HG03095 (cell line): ENCODE data around the gene SLC16A8.
"Not testable (repeated sequence)": the region's sequence is repeated elsewhere in the genome, so short reads cannot be mapped to it uniquely, and the experiment has no call there.

ENCODE experiments used
- ATAC-seq: cut with Tn5 transposase; IDR thresholded peaks from one replicate; pipeline ENCODE4 v1.9.1; 2021; ENCODE audit warnings: moderate library complexity; ENCODE audit not compliant: unreplicated experiment

Gene SLC16A8

GRCh38 chr22:38049812-38050619 lies 34.0 kb downstream of the SLC16A8 start:
- no peak for ATAC-seq

DNA sequence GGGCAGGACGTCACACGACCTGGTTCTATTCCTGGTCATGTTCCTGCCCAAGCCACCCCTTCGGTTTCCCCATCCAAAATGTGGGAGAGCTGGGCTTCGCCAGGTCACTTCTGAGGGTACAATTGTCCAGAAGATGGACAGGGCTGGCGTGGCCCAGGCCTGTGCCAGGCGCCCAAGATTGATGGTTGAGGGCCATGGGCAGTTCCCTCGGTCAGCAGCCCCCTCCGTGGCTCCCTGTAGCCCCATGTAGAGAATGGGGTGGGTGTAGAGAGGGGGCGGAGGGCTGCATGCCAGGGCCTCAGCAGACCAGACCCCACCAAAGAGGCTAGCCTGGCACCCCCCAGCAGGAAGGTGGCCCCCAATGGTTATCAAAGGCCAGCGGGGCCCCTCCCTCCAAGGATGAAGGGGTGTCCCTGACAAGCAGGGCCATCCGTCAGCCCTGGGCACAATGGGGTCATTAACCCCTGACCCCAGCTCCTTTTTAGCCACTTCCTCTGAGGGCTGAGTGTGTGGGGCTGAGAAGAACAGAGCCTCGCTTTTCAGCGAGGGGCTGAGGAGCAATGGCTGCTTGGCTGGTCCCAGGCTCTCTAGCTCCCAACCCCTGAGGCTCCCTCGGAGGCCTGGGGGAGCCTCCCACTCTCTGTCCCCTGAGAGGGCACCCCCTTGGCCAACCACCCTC lies 37.8 kb downstream of the SLC16A8 start:
- no peak for ATAC-seq

GRCh38 chr22:38043151-38044039 lies 40.6 kb downstream of the SLC16A8 start:
- no peak for ATAC-seq

DNA sequence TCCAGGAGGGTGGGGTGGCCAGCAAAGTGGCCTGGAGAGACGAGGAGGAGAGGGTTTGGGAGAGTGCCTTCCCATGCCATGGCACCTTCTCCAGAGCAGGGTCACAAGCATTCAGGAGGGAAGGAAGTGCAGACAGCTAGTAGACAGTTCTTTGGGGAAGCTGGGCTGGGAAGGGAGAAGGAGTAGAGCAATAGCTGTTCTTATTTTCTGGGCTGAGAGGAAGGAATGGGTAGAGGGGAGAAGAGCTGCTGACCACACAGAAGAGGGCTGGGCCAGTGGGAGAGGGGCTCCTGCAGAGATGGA lies 41.5 kb downstream of the SLC16A8 start:
- no peak for ATAC-seq

DNA sequence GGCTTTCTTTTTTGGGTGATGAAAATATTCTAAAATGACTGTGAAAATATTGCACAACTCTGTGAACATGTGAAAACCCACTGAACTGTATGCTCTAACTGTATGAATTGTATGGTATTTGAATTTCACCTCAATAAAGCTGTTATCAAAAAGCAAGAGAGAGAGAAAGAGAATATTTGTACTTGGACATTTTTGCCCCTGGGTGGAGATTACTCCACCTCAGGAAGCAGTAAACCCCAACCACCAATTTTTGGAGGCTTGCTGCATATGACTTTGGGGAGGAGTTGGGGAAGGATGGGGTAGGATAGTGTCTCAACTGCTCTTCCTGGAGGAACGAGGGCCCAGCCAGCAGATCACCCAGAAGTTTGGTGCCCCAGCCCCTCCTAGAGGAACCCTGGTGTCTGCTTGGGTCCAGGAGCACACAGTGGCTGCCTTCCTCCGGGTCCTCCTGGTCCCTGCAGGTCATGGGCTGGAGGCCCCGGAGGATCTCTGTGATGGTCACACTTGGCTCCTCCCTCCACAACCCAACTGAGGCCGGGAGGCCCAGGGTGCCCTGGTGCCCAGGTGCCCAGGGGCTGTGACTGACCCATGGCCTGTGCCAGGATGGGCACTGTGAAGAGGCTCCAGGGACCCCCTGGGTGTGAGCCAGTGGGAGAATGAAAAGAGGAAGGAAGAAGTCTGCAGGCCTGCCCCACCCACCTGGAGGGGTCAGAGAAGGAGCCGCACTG lies 42.1 kb downstream of the SLC16A8 start:
- ATAC-seq, result no peak

- no peak for ATAC-seq
Measured at GRCh38 chr22:38040953-38041759, 42.8 kb downstream of the SLC16A8 start.

DNA sequence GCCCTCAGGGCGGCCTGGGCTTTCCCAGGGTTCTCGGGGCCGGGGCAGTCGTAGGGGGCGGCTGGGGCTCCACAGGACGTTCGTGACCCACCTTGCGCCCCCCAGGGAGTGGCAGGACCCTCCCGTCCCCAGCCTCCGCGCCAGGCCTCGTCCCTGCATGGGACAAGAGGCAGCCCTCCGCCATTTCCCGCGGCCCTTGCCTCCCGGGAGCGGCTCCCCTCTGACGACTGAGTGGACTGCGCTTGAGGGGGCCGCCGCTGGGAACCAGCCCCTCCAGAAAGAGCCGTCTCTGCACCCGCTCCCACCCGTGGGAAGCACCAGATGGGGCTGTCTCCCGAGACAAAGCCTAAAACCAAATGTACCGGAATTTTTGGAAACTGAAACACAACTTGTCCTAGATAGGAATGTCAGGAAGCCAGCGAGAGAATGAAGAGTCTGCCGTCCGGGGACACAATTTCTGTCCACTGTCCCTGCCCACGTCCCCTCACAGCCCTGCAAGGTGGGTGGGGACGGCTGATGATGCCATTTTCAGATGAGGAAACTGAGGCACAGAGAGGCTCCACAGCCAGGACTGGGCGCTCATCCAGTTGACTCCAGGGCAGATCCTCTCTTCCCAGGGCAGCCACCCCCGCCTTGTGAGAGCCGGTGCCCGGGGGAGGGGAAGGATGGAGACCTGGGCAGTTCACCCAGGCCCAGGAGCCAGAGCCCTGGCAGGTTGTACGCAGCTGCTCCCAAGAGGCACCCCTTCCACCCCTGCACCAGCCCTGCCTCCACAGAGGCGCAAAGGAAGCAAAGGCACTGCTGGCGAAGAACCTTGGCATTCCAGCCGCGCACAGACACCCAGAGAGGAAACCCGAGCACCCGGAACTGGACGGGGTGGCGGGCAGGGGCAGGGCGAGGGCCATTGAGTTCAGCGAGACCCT lies 44.8 kb downstream of the SLC16A8 start:
- no peak for ATAC-seq

DNA sequence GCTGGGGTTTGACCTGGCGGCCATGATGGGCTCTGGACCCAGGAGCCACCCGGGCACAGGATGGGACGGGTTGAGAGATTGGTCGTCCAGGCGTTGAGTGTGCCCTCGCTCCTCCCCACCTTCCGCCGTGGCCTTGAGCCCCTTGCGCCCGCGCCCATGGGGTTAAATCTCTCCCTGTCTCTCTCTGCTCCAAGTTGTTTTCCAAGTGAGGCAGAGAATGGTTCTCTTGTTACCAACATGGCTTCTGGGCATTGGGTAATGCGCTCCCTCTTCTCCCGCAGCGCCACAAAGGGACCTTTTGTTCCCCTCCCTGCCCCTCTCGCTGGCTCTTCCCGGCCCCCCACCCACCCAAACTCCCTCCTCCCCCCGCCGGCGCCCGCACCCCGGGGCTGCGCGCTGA lies 45.6 kb downstream of the SLC16A8 start:
- ATAC-seq, result no peak

DNA sequence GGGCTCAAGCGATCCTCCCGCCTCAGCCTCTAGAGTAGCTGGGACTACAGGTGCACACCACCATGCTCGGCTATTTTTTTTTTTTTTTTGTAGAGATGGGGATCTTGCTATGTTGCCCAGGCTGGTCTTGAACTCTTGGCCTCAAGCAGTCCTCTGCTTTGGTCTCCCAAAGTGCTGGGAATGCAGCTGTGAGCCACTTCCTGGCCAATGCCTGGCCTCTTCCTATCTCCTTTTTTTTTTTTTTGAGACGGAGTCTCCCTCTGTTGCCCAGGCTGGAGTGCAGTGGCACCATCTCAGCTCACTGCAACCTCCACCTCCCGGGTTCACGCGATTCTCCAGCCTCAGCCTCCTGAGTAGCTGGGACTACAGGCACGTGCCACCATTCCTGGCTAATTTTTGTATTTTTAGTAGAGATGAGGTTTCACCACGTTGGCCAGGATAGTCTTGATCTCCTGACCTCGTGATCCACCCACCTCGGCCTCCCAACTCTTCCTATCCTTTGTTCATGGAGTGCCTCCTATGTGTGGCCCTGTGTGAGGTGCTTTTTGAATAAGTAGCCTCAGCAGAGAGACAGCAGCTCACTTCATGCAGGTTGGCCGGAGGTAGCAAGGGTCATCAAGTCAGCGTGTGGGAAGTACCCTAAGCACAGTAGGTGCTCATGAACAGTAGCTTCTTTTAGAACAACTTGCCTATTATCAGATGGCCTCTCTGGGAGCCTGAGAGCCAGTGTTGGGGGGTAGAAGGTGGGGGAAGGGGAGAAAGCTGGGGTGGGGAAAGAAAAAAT lies 46.4 kb downstream of the SLC16A8 start:
- ATAC-seq, result not testable (repeated sequence)

DNA sequence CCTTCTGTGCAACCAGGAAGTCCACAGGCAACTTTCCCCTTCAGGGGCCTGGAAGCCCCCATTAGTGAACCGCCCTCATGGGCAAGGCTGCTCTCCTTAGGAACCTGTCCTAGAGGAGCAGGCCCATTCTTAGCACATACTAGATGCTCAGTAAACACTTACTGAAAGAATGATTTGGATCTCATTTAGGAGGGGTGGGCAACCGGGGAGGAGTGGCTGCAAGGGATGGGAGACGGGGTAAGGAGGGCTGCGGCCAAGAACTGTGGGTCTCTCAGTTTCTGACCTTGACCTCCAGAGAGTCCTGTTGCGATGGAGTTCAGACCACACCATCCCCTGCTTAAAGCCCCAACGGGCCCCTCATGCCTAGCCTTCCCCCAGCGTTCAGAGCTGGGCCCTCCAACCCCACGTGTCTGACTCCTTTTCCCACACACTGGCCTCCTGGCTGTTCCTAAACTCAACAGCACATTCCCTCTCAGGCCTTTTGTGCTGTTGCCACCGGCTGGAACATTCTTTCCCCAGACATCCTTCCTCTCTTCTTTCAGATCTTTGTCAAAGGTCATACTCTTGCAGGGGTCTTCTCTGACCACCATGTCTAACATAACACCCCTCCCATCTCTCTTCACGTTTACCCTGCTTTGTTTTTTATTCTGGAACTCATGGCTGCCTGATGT lies 47.5 kb downstream of the SLC16A8 start:
- no peak for ATAC-seq

DNA sequence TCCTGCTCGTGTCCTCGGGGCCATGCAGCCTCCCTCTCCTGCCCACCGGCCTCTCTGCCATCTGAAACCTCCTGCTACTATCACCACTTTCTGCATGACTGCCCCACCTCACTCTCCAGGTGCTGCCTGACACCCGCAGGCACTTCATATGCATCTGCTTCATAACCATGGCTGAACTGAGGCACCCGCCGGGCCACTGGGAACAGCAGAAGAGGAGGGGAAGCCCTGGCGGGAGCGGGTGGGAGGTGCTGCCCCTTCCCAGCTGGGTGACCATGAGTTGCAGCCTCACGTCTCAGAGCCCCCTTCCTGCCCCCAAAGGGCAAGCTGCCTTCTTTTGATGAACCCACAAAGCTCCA lies 48.5 kb downstream of the SLC16A8 start:
- ATAC-seq, result no peak

GRCh38 chr22:38034884-38035529 lies 49.0 kb downstream of the SLC16A8 start:
- ATAC-seq, result no peak

DNA sequence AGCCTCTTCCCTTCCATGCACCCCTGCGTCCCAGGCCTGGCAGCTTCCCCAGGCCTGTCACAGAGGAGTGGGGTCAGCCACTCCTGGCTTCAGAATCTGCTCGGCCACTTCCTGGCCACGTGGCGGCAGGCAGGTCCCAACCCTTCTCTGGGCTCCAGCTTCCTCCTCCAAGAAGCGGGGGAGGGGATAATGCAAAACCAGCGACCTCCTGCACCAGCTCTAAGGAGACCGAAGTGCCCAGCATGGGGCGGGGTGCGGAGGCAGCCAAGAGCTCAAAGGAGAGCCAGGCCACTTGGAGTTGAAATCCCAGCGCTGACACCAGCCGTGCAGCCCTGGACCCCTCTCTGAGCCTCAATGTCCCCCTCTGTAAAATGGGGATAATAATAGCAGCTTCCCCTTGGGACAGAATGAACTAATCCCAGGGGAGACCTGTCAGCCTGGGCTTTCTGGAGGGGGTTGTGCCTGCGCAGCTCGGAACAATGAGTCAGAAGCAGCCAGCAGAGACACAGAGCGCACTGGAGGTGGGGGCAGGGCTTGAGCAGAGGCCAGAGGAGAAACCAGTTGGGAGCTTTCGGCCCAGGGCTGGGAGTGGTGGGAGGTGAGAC lies 49.6 kb downstream of the SLC16A8 start:
- ATAC-seq, result no peak

- no peak for ATAC-seq
Measured at GRCh38 chr22:38033522-38034277, 50.3 kb downstream of the SLC16A8 start.

GRCh38 chr22:38032681-38033521 lies 51.1 kb downstream of the SLC16A8 start:
- no peak for ATAC-seq
